Measurements from ENCODE around the gene SEMA3A. TPM values are rescaled to one million over a fixed set of nuclear protein-coding genes. Genes with fewer than 3 reads are reported as not detected.

Gene SEMA3A
- total RNA-seq, 1 experiment from 2014 or later: 20.2 TPM

- DNase-seq: no peak
- Mint-ChIP-seq H3K27ac (ENCODE audit: unreplicated experiment) (no peak overlapping the region), H3K4me1 (ENCODE audit: low read depth, unreplicated experiment) (peaks cover 30% of the 10 kb centered on the region), H3K27me3 (ENCODE audit: unreplicated experiment) (no peaks in the 10 kb centered on the region), H3K4me3 (ENCODE audit: low read depth, unreplicated experiment) (no peak overlapping the region), H3K9me3 (ENCODE audit: low read depth, unreplicated experiment) (no peaks in the 10 kb centered on the region), H3K36me3 (ENCODE audit: insufficient read depth, unreplicated experiment) (no peaks in the 10 kb centered on the region)
- CTCF ChIA-PET: no interaction called here
- intact Hi-C loops (cut with micrococcal nuclease; ENCODE audit: unreplicated experiment): no loop called here
- no peak for TF ChIP-seq CTCF (IDR thresholded peaks at IDR 0.05; ENCODE audit: unreplicated experiment)
- BruUV-seq (replicated peaks): no TSS peak
These were observed 33.9 kb upstream of the SEMA3A start for GRCh38 chr7:84228526-84228925.

DNA sequence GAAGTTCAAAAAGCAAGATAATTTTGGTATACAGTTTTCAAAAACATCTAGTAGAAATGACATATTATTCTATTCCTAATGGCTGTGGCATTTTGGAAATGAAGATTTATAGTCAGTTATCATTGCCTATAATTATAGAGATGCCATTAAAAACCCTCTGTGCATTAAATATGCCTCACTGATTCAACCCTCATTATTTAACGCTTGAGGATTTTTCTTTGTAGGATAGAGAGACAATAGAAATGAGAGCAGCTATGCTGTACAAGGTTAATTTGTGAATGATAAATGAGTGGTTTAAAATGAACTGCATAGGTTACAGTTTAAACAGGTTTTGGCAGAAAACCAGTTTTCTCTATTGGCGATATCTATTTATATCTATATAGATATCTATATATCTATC, 32.2 kb upstream of the SEMA3A start:
- CTCF ChIA-PET: no interaction called here
- no TSS peak for BruUV-seq (replicated peaks)
- Mint-ChIP-seq H3K27me3 (ENCODE audit: unreplicated experiment) (no peaks in the 10 kb centered on the region), H3K4me1 (ENCODE audit: low read depth, unreplicated experiment) (peaks cover 21% of the 10 kb centered on the region), H3K9me3 (ENCODE audit: low read depth, unreplicated experiment) (no peaks in the 10 kb centered on the region), H3K4me3 (ENCODE audit: low read depth, unreplicated experiment) (no peak overlapping the region), H3K27ac (ENCODE audit: unreplicated experiment) (no peak overlapping the region), H3K36me3 (ENCODE audit: insufficient read depth, unreplicated experiment) (no peaks in the 10 kb centered on the region)
- intact Hi-C loops (cut with micrococcal nuclease; ENCODE audit: unreplicated experiment): no loop called here
- TF ChIP-seq CTCF (IDR thresholded peaks at IDR 0.05; ENCODE audit: unreplicated experiment): no peak
- no peak for DNase-seq

GRCh38 chr7:84224505-84224904, 29.9 kb upstream of the SEMA3A start:
- DNase-seq: no peak
- H3K27me3 Mint-ChIP-seq (ENCODE audit: unreplicated experiment): no peaks in the 10 kb centered on the region
- no peaks in the 10 kb centered on the region for H3K36me3 Mint-ChIP-seq (ENCODE audit: insufficient read depth, unreplicated experiment)
- peaks cover 2% of the 10 kb centered on the region for H3K4me1 Mint-ChIP-seq (ENCODE audit: low read depth, unreplicated experiment)
- H3K9me3 Mint-ChIP-seq (ENCODE audit: low read depth, unreplicated experiment): no peaks in the 10 kb centered on the region
- CTCF ChIA-PET: no interaction called here
- intact Hi-C loops (cut with micrococcal nuclease; ENCODE audit: unreplicated experiment): no loop called here
- no peak overlapping the region for H3K4me3 Mint-ChIP-seq (ENCODE audit: low read depth, unreplicated experiment)
- H3K27ac Mint-ChIP-seq (ENCODE audit: unreplicated experiment): no peak overlapping the region
- BruUV-seq (replicated peaks): no TSS peak
- TF ChIP-seq CTCF (IDR thresholded peaks at IDR 0.05; ENCODE audit: unreplicated experiment): no peak

DNA sequence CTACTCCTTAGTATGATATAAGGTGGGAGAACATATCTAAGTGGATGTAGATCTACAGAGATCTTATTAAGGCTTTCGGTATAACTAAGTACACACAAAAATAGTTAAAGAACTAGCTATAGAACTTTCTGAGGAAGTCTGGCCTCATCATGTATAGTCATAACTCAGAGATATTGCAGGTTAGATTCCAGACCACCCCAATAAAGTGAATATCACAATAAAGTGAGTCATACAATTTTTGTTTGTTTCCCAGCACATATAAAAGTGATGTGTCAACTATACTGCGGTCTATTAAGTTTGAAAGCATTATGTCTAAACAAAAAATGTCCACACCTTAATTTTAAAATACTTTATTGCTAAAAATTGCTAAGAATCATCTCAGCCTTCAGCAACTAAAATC, 24.7 kb upstream of the SEMA3A start:
- Mint-ChIP-seq H3K27me3 (ENCODE audit: unreplicated experiment) (no peaks in the 10 kb centered on the region), H3K9me3 (ENCODE audit: low read depth, unreplicated experiment) (no peaks in the 10 kb centered on the region), H3K36me3 (ENCODE audit: insufficient read depth, unreplicated experiment) (no peaks in the 10 kb centered on the region), H3K27ac (ENCODE audit: unreplicated experiment) (no peak overlapping the region), H3K4me1 (ENCODE audit: low read depth, unreplicated experiment) (no peaks in the 10 kb centered on the region), H3K4me3 (ENCODE audit: low read depth, unreplicated experiment) (no peak overlapping the region)
- CTCF ChIA-PET: interaction anchor here (0.6 kb wide), 1 partner anchor 775 kb away, joined by 5 read pairs; no protein-coding TSS in a partner anchor
- no TSS peak for BruUV-seq (replicated peaks)
- no peak for DNase-seq
- TF ChIP-seq CTCF (IDR thresholded peaks at IDR 0.05; ENCODE audit: unreplicated experiment): no peak
- intact Hi-C loops (cut with micrococcal nuclease; ENCODE audit: unreplicated experiment): no loop called here

Data from Calu3 (cell line).